Measurements from ENCODE around the gene PPA2. TPM values are rescaled to one million over a fixed set of nuclear protein-coding genes. Genes with fewer than 3 reads are reported as not detected.

The PPA2 gene
- total RNA-seq, 2 donors from 2014 or later = 57.4 to 279 TPM

DNA sequence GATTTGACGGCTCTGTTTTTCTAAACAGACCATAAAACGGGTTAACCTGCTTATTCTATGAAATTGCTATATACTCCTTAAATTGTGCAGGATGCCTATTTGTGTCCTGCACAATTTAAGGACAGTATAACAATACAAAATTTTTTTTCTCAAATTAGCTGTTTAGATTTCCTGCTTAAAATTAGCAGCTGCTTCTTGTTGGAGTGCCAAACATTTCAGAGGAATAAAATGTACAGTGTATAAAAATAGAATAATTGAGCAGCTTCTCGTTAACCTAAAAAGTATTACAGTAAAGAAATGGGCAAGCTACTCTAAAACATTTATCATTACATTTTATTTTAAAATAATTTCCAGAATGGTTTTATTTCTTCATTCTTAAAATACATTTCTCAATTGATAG, 100.5 kb downstream of the PPA2 start:
- TF ChIP-seq POLR2A (IDR thresholded peaks at IDR 0.05) = no peak
- TF ChIP-seq, protein P1, sequence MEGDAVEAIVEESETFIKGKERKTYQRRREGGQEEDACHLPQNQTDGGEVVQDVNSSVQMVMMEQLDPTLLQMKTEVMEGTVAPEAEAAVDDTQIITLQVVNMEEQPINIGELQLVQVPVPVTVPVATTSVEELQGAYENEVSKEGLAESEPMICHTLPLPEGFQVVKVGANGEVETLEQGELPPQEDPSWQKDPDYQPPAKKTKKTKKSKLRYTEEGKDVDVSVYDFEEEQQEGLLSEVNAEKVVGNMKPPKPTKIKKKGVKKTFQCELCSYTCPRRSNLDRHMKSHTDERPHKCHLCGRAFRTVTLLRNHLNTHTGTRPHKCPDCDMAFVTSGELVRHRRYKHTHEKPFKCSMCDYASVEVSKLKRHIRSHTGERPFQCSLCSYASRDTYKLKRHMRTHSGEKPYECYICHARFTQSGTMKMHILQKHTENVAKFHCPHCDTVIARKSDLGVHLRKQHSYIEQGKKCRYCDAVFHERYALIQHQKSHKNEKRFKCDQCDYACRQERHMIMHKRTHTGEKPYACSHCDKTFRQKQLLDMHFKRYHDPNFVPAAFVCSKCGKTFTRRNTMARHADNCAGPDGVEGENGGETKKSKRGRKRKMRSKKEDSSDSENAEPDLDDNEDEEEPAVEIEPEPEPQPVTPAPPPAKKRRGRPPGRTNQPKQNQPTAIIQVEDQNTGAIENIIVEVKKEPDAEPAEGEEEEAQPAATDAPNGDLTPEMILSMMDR (IDR thresholded peaks at IDR 0.05) = no peak

DNA sequence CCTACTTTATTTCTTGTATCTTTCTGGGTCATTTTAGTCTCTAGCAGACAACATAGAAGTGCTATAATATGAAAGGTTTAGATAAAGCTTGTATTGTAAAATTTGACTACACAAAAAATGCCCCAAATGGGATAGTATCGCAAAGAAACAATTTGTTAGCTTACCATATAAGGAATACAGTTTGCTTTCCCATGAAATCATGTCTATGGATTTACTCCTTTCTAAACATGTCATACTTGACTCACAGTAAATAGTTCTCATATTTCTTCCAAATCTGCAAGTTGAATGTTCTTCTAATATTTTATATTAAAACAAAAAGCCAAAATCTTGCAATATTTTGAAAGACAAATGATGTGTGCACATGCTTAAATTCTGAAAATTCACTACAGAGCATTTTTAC, 103.9 kb downstream of the PPA2 start:
- no peak overlapping the region for H3K4me3 ChIP-seq
- intact Hi-C loops (cut with DNase I) = no loop called here
- no peak for ATAC-seq
- no peak for TF ChIP-seq POLR2A (IDR thresholded peaks at IDR 0.05)
- TF ChIP-seq, protein P1 (IDR thresholded peaks at IDR 0.05) = no peak
- no peaks in the 10 kb centered on the region for H3K9me3 ChIP-seq
- no peak overlapping the region for H3K27ac ChIP-seq
- no peaks in the 10 kb centered on the region for H3K4me1 ChIP-seq
- H3K27me3 ChIP-seq = no peaks in the 10 kb centered on the region
- no peak for DNase-seq
- WGBS, 2 donors = 90 to 96% methylated on average over 1 of the region's 1 CpG
- no peaks in the 10 kb centered on the region for H3K36me3 ChIP-seq (replicated peaks in 1 of 2; ENCODE audit: insufficient read depth in 1 of 2, low read depth in 2 of 2)

More for the DNA sequence above, 100.5 kb downstream of the PPA2 start:
- no peaks in the 10 kb centered on the region for H3K4me1 ChIP-seq
- intact Hi-C loops (cut with DNase I) = no loop called here
- ATAC-seq (no peak), DNase-seq (no peak)
- WGBS, 2 donors = 89 to 95% methylated on average over 3 of the region's 3 CpGs
- H3K9me3 ChIP-seq = no peaks in the 10 kb centered on the region
- no peaks in the 10 kb centered on the region for H3K27me3 ChIP-seq
- no peaks in the 10 kb centered on the region for H3K36me3 ChIP-seq (replicated peaks in 1 of 2; ENCODE audit: insufficient read depth in 1 of 2, low read depth in 2 of 2)
- no peak overlapping the region for H3K27ac ChIP-seq
- no peak overlapping the region for H3K4me3 ChIP-seq

DNA sequence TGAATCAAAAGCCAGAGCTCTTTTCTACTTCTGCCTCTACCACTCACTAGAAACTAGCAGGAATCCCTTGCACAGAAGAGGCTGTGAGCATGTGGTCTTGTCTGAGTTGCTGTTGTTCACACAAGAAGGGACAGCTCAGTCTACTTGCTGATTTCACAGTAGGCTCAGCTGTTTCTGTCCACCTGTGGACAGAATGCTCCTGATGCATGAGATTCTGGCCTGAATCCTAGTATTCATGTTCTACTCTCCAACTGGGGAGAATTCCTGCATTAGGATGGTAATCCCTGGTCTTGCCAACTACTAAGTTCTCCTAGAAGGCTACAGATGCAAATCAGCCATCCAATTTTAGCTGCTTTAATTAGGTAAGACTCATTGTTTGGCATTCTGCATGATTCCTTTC, 112.8 kb downstream of the PPA2 start:
- Histone ChIP-seq H3K27me3 (no peaks in the 10 kb centered on the region), H3K4me1 (no peaks in the 10 kb centered on the region), H3K4me3 (no peak overlapping the region), H3K27ac (no peak overlapping the region), H3K9me3 (no peaks in the 10 kb centered on the region), H3K36me3 (replicated peaks in 1 of 2; ENCODE audit: insufficient read depth in 1 of 2, low read depth in 2 of 2) (no peaks in the 10 kb centered on the region)
- ATAC-seq (no peak), DNase-seq (no peak)
- TF ChIP-seq, protein P1 (IDR thresholded peaks at IDR 0.05) = no peak
- no peak for TF ChIP-seq POLR2A (IDR thresholded peaks at IDR 0.05)
- intact Hi-C loops (cut with DNase I) = no loop called here

DNA sequence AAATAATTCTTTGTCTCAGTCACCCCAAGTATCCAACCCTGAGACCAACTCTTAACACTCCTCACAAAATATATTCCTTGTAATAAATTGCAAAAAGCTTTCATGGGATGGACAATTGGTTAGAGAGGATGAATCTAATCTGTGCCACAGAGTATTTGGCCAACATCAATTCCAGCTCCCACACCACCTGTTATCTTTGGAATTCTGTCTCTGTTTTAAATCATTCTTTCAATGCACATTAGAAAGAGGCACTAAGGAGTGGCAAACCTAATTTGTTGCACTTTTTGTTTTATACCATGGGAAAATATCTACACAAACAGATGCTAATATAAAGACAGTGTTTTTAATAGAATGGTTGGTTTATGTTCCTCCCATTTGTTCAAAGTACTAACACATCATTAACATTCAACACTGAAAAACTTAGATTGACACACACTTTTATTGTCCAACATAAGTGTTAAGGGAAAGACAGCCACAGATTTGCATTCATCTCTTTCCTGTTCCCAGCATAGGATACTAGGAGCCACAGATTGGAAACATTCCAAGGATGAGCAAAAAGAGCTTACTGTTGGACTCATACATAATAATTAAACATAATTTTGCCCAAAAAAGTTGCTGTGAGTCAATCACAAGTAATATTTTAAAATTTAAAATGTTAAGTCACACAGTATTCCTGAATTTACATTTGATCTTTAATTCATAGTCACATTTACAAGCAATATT, 116.4 kb downstream of the PPA2 start:
- Histone ChIP-seq H3K4me3 (no peak overlapping the region), H3K9me3 (no peaks in the 10 kb centered on the region), H3K36me3 (replicated peaks in 1 of 2; ENCODE audit: insufficient read depth in 1 of 2, low read depth in 2 of 2) (no peaks in the 10 kb centered on the region), H3K4me1 (no peaks in the 10 kb centered on the region), H3K27ac (no peak overlapping the region), H3K27me3 (no peaks in the 10 kb centered on the region)
- no peak for DNase-seq
- no peak for ATAC-seq
- intact Hi-C loops (cut with DNase I) = no loop called here
- TF ChIP-seq, protein P1 (IDR thresholded peaks at IDR 0.05) = no peak
- no peak for TF ChIP-seq POLR2A (IDR thresholded peaks at IDR 0.05)

DNA sequence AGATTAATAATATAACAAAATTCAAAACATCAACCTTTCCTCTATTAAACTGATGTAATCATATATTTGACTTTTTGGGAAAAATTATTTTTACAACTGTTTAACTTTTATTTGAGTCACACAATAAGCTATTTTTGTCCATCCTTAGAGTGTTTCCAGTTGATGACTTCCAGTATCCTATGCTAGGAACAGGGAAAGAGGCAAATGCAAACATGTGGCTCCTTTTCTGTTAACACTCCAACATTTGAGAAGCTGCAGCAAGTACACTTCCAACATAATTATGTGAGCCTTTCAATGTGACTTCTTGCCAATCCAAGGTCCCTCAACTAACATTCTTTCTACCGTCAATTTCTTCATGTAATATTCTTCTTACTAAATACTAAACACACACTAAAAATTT, 117.7 kb downstream of the PPA2 start:
- DNase-seq (no peak), ATAC-seq (no peak)
- TF ChIP-seq, protein P1 (IDR thresholded peaks at IDR 0.05) = no peak
- no peak for TF ChIP-seq POLR2A (IDR thresholded peaks at IDR 0.05)
- 87 to 91% methylated on average over 1 of the region's 1 CpG for WGBS, 2 donors
- no peaks in the 10 kb centered on the region for H3K36me3 ChIP-seq (replicated peaks in 1 of 2; ENCODE audit: insufficient read depth in 1 of 2, low read depth in 2 of 2)
- H3K4me3 ChIP-seq = no peak overlapping the region
- no peaks in the 10 kb centered on the region for H3K4me1 ChIP-seq
- intact Hi-C loops (cut with DNase I) = no loop called here
- no peak overlapping the region for H3K27ac ChIP-seq
- H3K27me3 ChIP-seq = no peaks in the 10 kb centered on the region
- no peaks in the 10 kb centered on the region for H3K9me3 ChIP-seq
